Muscle layer of duodenum (tissue), 2 donors: Measurements from ENCODE around the gene KCNH8.

Source experiments
- H3K27ac ChIP-seq: one replicate; pipeline ENCODE4 v1.7.0; 2013; ENCODE audit warnings: mild to moderate bottlenecking, low read length
- H3K27me3 ChIP-seq: one replicate; pipeline ENCODE4 v1.7.0; 2013; ENCODE audit warnings: low read depth, mild to moderate bottlenecking, control low read depth, low read length
- H3K36me3 ChIP-seq, 2 donors: one replicate each; pipeline ENCODE4 v1.7.0; 2013; ENCODE audit warnings: low read length in 2 of 2, control low read depth in 1 of 2, mild to moderate bottlenecking in 1 of 2; ENCODE audit not compliant: insufficient read depth in 2 of 2, control insufficient read depth in 1 of 2
- H3K4me1 ChIP-seq, 2 donors: one replicate each; pipeline ENCODE4 v1.7.0; 2013; ENCODE audit warnings: low read length in 2 of 2, mild to moderate bottlenecking in 2 of 2, control low read depth in 1 of 2, moderate library complexity in 1 of 2; ENCODE audit not compliant: insufficient read depth in 2 of 2, control insufficient read depth in 1 of 2
- H3K4me3 ChIP-seq, 2 donors: one replicate each; pipeline ENCODE4 v1.7.0; 2013; ENCODE audit warnings: low read length in 2 of 2, low read depth in 1 of 2, mild to moderate bottlenecking in 1 of 2
- H3K9me3 ChIP-seq, 2 donors: one replicate each; pipeline ENCODE4 v1.7.0; 2013; ENCODE audit warnings: low read length in 2 of 2, control low read depth in 1 of 2, mild to moderate bottlenecking in 1 of 2; ENCODE audit not compliant: control insufficient read depth in 1 of 2
- donor health status: healthy.

KCNH8 gene

GRCh38 chr3:19488939-19489338 is 340.6 kb downstream of the KCNH8 start:
- no peak overlapping the region for H3K4me3 ChIP-seq
- H3K27me3 ChIP-seq = no peaks in the 10 kb centered on the region
- H3K4me1 ChIP-seq = no peaks in the 10 kb centered on the region
- no peak overlapping the region for H3K27ac ChIP-seq
- H3K9me3 ChIP-seq = no peaks in the 10 kb centered on the region
- H3K36me3 ChIP-seq = no peaks in the 10 kb centered on the region

GRCh38 chr3:19489936-19490335 is 341.6 kb downstream of the KCNH8 start:
- Histone ChIP-seq H3K27me3 (no peaks in the 10 kb centered on the region), H3K4me3 (no peak overlapping the region), H3K27ac (no peak overlapping the region), H3K9me3 (no peaks in the 10 kb centered on the region), H3K36me3 (no peaks in the 10 kb centered on the region), H3K4me1 (no peaks in the 10 kb centered on the region)

DNA sequence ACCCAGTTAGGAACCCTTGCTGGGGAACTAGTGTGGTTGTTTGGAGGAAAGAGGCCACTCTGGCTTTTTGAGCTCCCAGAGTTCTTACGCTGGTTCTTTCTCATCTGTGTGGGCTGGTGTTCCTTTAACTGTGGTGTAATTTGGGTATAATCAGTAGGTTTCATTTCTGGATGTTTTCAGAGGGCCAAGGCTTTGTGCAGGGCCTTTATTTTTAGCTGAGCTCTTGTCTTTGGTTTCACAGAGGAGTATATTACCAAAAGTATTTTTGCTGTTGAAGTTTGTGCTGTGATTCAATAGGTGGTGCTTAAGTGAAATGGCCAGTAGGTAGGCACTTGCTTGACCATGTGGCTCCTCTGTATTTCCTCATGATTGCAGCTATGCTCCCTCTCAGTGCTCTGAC is 357.9 kb downstream of the KCNH8 start:
- H3K27ac ChIP-seq = no peak overlapping the region
- H3K27me3 ChIP-seq = no peaks in the 10 kb centered on the region
- H3K36me3 ChIP-seq = no peaks in the 10 kb centered on the region
- H3K4me1 ChIP-seq = no peaks in the 10 kb centered on the region
- H3K9me3 ChIP-seq = no peaks in the 10 kb centered on the region
- H3K4me3 ChIP-seq = no peak overlapping the region

DNA sequence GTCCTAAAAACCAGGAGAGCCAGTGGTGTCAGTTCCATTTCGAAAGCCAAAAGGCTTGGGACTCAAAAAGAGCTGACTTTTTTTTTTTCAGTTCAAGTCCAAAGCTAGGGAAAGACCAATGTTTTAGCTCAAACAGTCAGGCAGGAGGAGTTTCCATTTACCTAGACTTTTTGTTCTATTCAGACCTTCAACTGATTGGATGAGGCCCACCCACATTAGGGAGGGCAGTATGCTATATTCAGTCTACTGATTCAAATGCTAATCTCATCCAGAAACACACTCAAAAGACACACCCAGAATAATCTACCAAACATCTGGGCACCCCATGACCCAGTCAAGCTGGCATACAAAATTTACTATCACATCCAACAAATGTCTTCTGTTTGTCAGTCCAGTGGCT is 374.0 kb downstream of the KCNH8 start:
- H3K27ac ChIP-seq = no peak overlapping the region
- H3K36me3 ChIP-seq = no peaks in the 10 kb centered on the region
- H3K9me3 ChIP-seq = no peaks in the 10 kb centered on the region
- no peak overlapping the region for H3K4me3 ChIP-seq
- no peaks in the 10 kb centered on the region for H3K4me1 ChIP-seq
- no peaks in the 10 kb centered on the region for H3K27me3 ChIP-seq

DNA sequence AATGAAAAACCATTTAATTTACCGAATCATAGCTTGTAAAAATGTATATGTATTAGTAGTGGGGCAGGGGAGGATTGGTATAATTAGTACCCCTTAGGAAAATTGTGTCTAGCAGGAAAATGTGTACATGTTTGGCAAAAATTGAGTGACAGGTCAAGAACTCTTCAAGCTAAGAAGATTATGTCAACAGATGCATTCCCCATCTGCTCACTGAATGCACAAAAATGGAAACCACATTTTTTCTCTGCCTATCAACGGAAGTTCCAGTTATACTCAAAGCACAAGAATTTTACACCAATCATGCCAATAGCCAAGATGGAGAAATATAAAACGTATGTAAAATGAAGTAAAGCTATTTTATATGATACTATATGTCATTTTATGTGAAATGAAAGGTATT is 377.8 kb downstream of the KCNH8 start:
- no peaks in the 10 kb centered on the region for H3K4me1 ChIP-seq
- H3K36me3 ChIP-seq = no peaks in the 10 kb centered on the region
- no peak overlapping the region for H3K27ac ChIP-seq
- no peak overlapping the region for H3K4me3 ChIP-seq
- H3K9me3 ChIP-seq = no peaks in the 10 kb centered on the region
- no peaks in the 10 kb centered on the region for H3K27me3 ChIP-seq

DNA sequence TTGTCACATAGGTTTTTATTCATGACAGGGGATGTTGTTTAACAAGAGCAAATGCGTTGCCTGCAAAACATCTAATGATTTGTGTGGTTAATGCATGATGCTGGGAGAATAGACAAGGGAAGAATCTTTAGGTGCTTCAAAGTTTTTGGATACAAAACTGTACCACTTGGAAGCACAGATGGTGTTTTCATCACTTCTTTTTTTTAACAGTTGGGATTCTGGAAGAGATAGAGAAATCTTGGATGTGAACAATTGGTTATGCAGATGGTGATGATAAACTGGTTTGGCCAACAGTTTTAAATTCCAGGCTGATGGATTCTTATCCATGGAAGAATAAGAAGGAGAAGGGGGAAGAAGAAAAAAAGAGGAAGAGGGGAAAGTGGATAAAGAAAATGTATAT is 379.4 kb downstream of the KCNH8 start:
- H3K36me3 ChIP-seq = no peaks in the 10 kb centered on the region
- no peaks in the 10 kb centered on the region for H3K4me1 ChIP-seq
- H3K27me3 ChIP-seq = no peaks in the 10 kb centered on the region
- no peak overlapping the region for H3K27ac ChIP-seq
- no peaks in the 10 kb centered on the region for H3K9me3 ChIP-seq
- no peak overlapping the region for H3K4me3 ChIP-seq

DNA sequence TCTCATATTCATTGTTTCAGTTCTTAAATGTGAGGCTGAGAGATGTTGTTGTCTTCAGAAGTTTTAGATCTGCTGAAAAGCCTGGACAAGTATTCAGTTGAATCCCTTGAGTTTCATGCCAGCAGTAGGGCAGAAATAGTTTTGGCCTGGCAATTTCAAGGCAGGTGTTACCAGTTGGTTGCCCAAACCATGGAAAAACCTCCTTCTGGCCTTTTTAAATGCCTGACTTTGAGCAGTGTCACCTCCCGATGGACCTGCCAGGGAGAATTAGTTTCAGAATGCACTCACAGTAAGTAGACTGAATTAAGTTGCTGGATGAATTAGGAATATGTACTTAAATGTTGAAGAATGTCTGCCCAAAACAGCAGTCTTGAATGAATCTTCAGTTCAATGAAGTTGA is 383.1 kb downstream of the KCNH8 start:
- Histone ChIP-seq H3K27me3 (no peaks in the 10 kb centered on the region), H3K36me3 (no peaks in the 10 kb centered on the region), H3K4me1 (no peaks in the 10 kb centered on the region), H3K27ac (no peak overlapping the region), H3K9me3 (no peaks in the 10 kb centered on the region), H3K4me3 (no peak overlapping the region)

- Histone ChIP-seq H3K4me1 (no peaks in the 10 kb centered on the region), H3K4me3 (no peak overlapping the region), H3K27me3 (no peaks in the 10 kb centered on the region), H3K36me3 (no peaks in the 10 kb centered on the region), H3K27ac (no peak overlapping the region), H3K9me3 (no peaks in the 10 kb centered on the region)
Measured at GRCh38 chr3:19539518-19540392, 391.4 kb downstream of the KCNH8 start.

DNA sequence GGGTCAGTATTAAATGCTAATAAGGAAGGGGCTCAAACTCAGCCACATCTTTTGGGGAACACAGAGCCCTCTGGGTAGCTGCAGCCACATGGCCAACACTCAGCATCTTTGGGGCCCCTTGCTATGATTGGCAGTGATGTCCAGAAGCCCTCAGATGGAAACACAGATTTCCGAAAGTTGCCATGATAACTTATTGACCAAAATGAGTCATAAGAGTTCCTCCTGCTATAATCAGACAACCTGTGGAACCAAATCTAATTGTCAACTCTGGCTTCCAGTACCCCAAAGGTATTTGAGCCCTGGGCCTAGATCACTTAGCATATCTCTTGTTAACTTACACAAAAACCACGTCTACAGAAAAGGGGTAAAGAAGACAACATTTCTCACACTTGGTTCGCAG is 392.2 kb downstream of the KCNH8 start:
- H3K27ac ChIP-seq = no peak overlapping the region
- no peaks in the 10 kb centered on the region for H3K4me1 ChIP-seq
- no peaks in the 10 kb centered on the region for H3K27me3 ChIP-seq
- no peaks in the 10 kb centered on the region for H3K9me3 ChIP-seq
- H3K36me3 ChIP-seq = no peaks in the 10 kb centered on the region
- no peak overlapping the region for H3K4me3 ChIP-seq

GRCh38 chr3:19541284-19541683 is 393.0 kb downstream of the KCNH8 start:
- H3K36me3 ChIP-seq = no peaks in the 10 kb centered on the region
- no peaks in the 10 kb centered on the region for H3K27me3 ChIP-seq
- H3K27ac ChIP-seq = no peak overlapping the region
- H3K4me3 ChIP-seq = no peak overlapping the region
- no peaks in the 10 kb centered on the region for H3K4me1 ChIP-seq
- no peaks in the 10 kb centered on the region for H3K9me3 ChIP-seq

GRCh38 chr3:19543212-19543841 is 395.0 kb downstream of the KCNH8 start:
- no peaks in the 10 kb centered on the region for H3K4me1 ChIP-seq
- H3K27ac ChIP-seq = no peak overlapping the region
- no peaks in the 10 kb centered on the region for H3K9me3 ChIP-seq
- H3K36me3 ChIP-seq = no peaks in the 10 kb centered on the region
- H3K4me3 ChIP-seq = no peak overlapping the region
- no peaks in the 10 kb centered on the region for H3K27me3 ChIP-seq
